Gastrocnemius medialis (tissue), 4 donors: ENCODE data around the gene PDLIM1. TPM values are rescaled to one million over a fixed set of nuclear protein-coding genes. Genes with fewer than 3 reads are reported as not detected.
"Not testable (repeated sequence)": the region's sequence is repeated elsewhere in the genome, so short reads cannot be mapped to it uniquely, and the experiment has no call there.

Experiments
- ATAC-seq, 2 donors: fragments of 150-250 bp; one replicate each; pipeline ENCODE4 v1.9.1; 2016
- DNase-seq, 2 donors: peaks; one replicate each; pipeline ENCODE4 v3.0.0-alpha.2; 2019
- H3K27ac ChIP-seq, 4 donors: fragments of 200-600 bp; sonication (generic); 1 replicate in 1 of 4; 2 replicates in 3 of 4; pipeline ENCODE4 v1.5.1; 2016 to 2018; ENCODE audit warnings: mild to moderate bottlenecking in 2 of 4, moderate library complexity in 1 of 4
- H3K27me3 ChIP-seq, 3 donors: fragments of 200-600 bp; sonication (generic) in 2 of 3; 1 replicate in 1 of 3; 2 replicates in 2 of 3; pipeline versions ENCODE4 v1.5.1 to v1.6.0; 2016 to 2019; ENCODE audit warnings: mild to moderate bottlenecking in 1 of 3, moderate library complexity in 1 of 3
- H3K36me3 ChIP-seq, 2 donors: fragments of 200-600 bp; sonication (generic) in 1 of 2; one replicate each; pipeline ENCODE4 v1.5.1; 2017 to 2018
- H3K4me1 ChIP-seq, 2 donors: fragments of 200-600 bp; sonication (generic) in 1 of 2; one replicate each; pipeline ENCODE4 v1.5.1; 2016 to 2017; ENCODE audit warnings: mild to moderate bottlenecking in 2 of 2
- H3K4me3 ChIP-seq, 4 donors: fragments of 200-600 bp; sonication (generic) in 3 of 4; 1 replicate in 1 of 4; 2 replicates in 3 of 4; pipeline ENCODE4 v1.5.1; 2016 to 2019; ENCODE audit warnings: mild to moderate bottlenecking in 2 of 4
- H3K9me3 ChIP-seq, 3 donors: fragments of 200-600 bp; sonication (generic) in 2 of 3; 1 replicate in 1 of 3; 2 replicates in 2 of 3; pipeline ENCODE4 v1.5.1; 2016 to 2019
- POLR2A ChIP-seq, 2 donors: fragments of 450-650 bp; IDR thresholded peaks; one replicate each; pipeline ENCODE4 v1.6.1; 2017; ENCODE audit warnings: antibody characterized with exemption in 2 of 2, mild to moderate bottlenecking in 2 of 2, moderate library complexity in 2 of 2
- in situ Hi-C, 4 donors: fragments of 200-750 bp; cut with MboI; loops; one replicate each; pipeline versions ENCODE4 v1.15.0 to v1.8.0; 2017; ENCODE audit warnings: low sequenced_read_pairs in 4 of 4
- intact Hi-C: fragments of 100-400 bp; cut with DNase I; formaldehyde crosslinking; loops from one replicate; pipeline ENCODE4 v1.15.1; 2023; ENCODE audit warnings: low total_unique reads
- total RNA-seq, 4 donors: library from RNA; depleted of rRNA; stranded (reverse); fragments of >200 nt; gene quantifications; one replicate each; pipeline versions ENCODE4 v1.1.0 to v1.2.3, GENCODE V29; 2016
- TF ChIP-seq, protein P1 (sequence below), 5 experiments: fragments of 450-650 bp in 3 of 5; fragments of 200-600 bp in 2 of 5; sonication (generic) in 2 of 5; IDR thresholded peaks in 4 of 5; conservative IDR thresholded peaks in 1 of 5; 1 replicate in 4 of 5; 2 replicates in 1 of 5; pipeline ENCODE4 v1.5.1; 2016 to 2019; ENCODE audit warnings: antibody characterized with exemption in 5 of 5, mild to moderate bottlenecking in 3 of 5, moderate library complexity in 3 of 5

Gene PDLIM1
- total RNA-seq, 4 donors from 2014 or later, result 157 to 572 (median 272) TPM

DNA sequence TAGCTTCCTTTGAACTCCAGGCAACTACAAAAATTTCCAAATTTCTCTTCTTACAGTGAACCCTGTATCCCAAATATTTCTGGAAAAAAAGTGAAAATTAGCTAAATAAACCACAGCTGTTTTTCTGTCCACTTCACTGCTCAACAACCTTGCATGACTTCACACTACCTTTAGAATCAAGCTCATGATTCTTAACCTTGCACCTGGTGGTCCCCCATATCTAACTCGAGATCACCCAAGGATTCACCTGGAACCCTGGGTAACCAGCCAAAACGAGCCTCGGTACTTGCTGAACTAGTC is 47.5 kb downstream of the PDLIM1 start:
- ATAC-seq (no peak), DNase-seq (no peak)
- Histone ChIP-seq H3K4me3 (no peak overlapping the region), H3K36me3 (peaks cover 9 to 67% of the 10 kb centered on the region in 2 donors), H3K9me3 (no peaks in the 10 kb centered on the region), H3K27me3 (no peaks in the 10 kb centered on the region), H3K27ac (peak overlapping the region in 3 of 4 donors; percentile 44 to 74 (median 48)), H3K4me1 (peaks cover 22 to 41% of the 10 kb centered on the region in 2 donors)
- intact Hi-C loops, result no loop called here
- TF ChIP-seq POLR2A (IDR thresholded peaks at IDR 0.05), result no peak
- TF ChIP-seq, protein P1, sequence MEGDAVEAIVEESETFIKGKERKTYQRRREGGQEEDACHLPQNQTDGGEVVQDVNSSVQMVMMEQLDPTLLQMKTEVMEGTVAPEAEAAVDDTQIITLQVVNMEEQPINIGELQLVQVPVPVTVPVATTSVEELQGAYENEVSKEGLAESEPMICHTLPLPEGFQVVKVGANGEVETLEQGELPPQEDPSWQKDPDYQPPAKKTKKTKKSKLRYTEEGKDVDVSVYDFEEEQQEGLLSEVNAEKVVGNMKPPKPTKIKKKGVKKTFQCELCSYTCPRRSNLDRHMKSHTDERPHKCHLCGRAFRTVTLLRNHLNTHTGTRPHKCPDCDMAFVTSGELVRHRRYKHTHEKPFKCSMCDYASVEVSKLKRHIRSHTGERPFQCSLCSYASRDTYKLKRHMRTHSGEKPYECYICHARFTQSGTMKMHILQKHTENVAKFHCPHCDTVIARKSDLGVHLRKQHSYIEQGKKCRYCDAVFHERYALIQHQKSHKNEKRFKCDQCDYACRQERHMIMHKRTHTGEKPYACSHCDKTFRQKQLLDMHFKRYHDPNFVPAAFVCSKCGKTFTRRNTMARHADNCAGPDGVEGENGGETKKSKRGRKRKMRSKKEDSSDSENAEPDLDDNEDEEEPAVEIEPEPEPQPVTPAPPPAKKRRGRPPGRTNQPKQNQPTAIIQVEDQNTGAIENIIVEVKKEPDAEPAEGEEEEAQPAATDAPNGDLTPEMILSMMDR (IDR thresholded peaks at IDR 0.05 in 4 of 5, conservative IDR thresholded peaks at IDR 0.05 in 1 of 5), result no peak
- in situ Hi-C loops, result loop anchor here in 3 of 4 donors (5.0 to 25.0 kb wide), 3 partner anchors 119 to 369 kb away; no protein-coding TSS in a partner anchor

GRCh38 chr10:95242581-95243317 is 48.1 kb downstream of the PDLIM1 start:
- in situ Hi-C loops (loop anchor here in 3 of 4 donors (5.0 to 25.0 kb wide), 3 partner anchors 120 to 370 kb away; no protein-coding TSS in a partner anchor), intact Hi-C loops (no loop called here)
- ATAC-seq, result no peak
- H3K4me1 ChIP-seq, result peaks cover 16 to 35% of the 10 kb centered on the region in 2 donors
- peak overlapping the region in 3 of 4 donors; percentile 44 to 74 (median 48) for H3K27ac ChIP-seq
- no peak overlapping the region for H3K4me3 ChIP-seq
- no peaks in the 10 kb centered on the region for H3K9me3 ChIP-seq
- DNase-seq, result no peak
- TF ChIP-seq, protein P1 (IDR thresholded peaks at IDR 0.05 in 4 of 5, conservative IDR thresholded peaks at IDR 0.05 in 1 of 5), result peak in 4 of 5 experiments; percentile 17 to 46 (median 26)
- TF ChIP-seq POLR2A (IDR thresholded peaks at IDR 0.05), result no peak
- no peaks in the 10 kb centered on the region for H3K27me3 ChIP-seq
- peaks cover 10 to 72% of the 10 kb centered on the region in 2 donors for H3K36me3 ChIP-seq

DNA sequence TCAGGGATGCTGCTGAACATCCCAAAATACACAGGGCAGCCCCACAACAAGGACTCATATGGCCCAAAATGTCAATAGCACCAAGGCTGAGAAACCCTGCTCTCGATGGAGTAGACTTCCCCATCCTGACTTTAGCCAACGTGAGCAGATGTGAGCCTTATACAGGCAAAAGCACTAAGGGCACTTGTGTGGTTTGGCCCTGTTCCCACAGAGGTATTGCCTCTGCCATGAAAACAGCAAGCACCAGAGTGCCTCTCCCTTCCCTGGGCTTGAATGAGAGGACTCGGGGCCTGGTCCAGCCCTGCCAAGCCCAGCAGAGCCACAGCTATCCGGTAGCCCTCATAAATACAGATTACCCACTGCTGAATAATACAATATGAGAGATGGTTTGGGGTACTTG is 49.3 kb downstream of the PDLIM1 start:
- TF ChIP-seq, protein P1 (IDR thresholded peaks at IDR 0.05 in 4 of 5, conservative IDR thresholded peaks at IDR 0.05 in 1 of 5), result no peak
- no peak for TF ChIP-seq POLR2A (IDR thresholded peaks at IDR 0.05)
- intact Hi-C loops, result no loop called here

GRCh38 chr10:95240811-95241210 is 50.0 kb downstream of the PDLIM1 start:
- TF ChIP-seq, protein P1 (IDR thresholded peaks at IDR 0.05 in 4 of 5, conservative IDR thresholded peaks at IDR 0.05 in 1 of 5), result no peak
- TF ChIP-seq POLR2A (IDR thresholded peaks at IDR 0.05), result no peak
- no peaks in the 10 kb centered on the region for H3K27me3 ChIP-seq
- no peak overlapping the region for H3K4me3 ChIP-seq
- peaks cover 5 to 24% of the 10 kb centered on the region in 2 donors for H3K4me1 ChIP-seq
- H3K9me3 ChIP-seq, result no peaks in the 10 kb centered on the region
- ATAC-seq (no peak), DNase-seq (no peak)
- intact Hi-C loops (no loop called here), in situ Hi-C loops (loop anchor here in 3 of 4 donors (5.0 to 25.0 kb wide), 3 partner anchors 121 to 371 kb away; no protein-coding TSS in a partner anchor)
- H3K27ac ChIP-seq, result no peak overlapping the region
- peaks cover 10 to 85% of the 10 kb centered on the region in 2 donors for H3K36me3 ChIP-seq

More for the DNA sequence above, 49.3 kb downstream of the PDLIM1 start:
- ATAC-seq (no peak), DNase-seq (no peak)
- peaks cover 5 to 28% of the 10 kb centered on the region in 2 donors for H3K4me1 ChIP-seq
- no peak overlapping the region for H3K4me3 ChIP-seq
- peaks cover 10 to 83% of the 10 kb centered on the region in 2 donors for H3K36me3 ChIP-seq
- H3K9me3 ChIP-seq, result no peaks in the 10 kb centered on the region
- no peak overlapping the region for H3K27ac ChIP-seq
- in situ Hi-C loops, result loop anchor here in 3 of 4 donors (5.0 to 25.0 kb wide), 3 partner anchors 121 to 371 kb away; no protein-coding TSS in a partner anchor
- H3K27me3 ChIP-seq, result no peaks in the 10 kb centered on the region

GRCh38 chr10:95240096-95240495 is 50.7 kb downstream of the PDLIM1 start:
- H3K36me3 ChIP-seq, result peaks cover 10 to 83% of the 10 kb centered on the region in 2 donors

More at GRCh38 chr10:95240096-95240495, 50.7 kb downstream of the PDLIM1 start:
- ATAC-seq, H3K27me3 ChIP-seq, H3K27ac ChIP-seq, DNase-seq, intact Hi-C loops, H3K4me3 ChIP-seq, H3K9me3 ChIP-seq: not testable (repeated sequence)
- in situ Hi-C loops, result loop anchor here in 3 of 4 donors (5.0 to 25.0 kb wide), 3 partner anchors 122 to 372 kb away; no protein-coding TSS in a partner anchor
- peaks cover 5 to 27% of the 10 kb centered on the region in 2 donors for H3K4me1 ChIP-seq
